Lower leg skin (tissue), 3 donors: ENCODE measurements around the gene GRID2IP.

Experiments
- CTCF ChIP-seq, 3 donors: fragments of 450-650 bp; IDR thresholded peaks; one replicate each; pipeline ENCODE4 v1.5.1; 2016; ENCODE audit warnings: antibody characterized with exemption in 3 of 3, mild to moderate bottlenecking in 3 of 3, moderate library complexity in 2 of 3
- POLR2A ChIP-seq, 2 donors: fragments of 450-650 bp; IDR thresholded peaks; one replicate each; pipeline ENCODE4 v1.6.1; 2016 to 2017; ENCODE audit warnings: antibody characterized with exemption in 2 of 2, mild to moderate bottlenecking in 1 of 2, moderate library complexity in 1 of 2

GRCh38 chr7:6508950-6509349 is 42.3 kb downstream of the GRID2IP start:
- no peak for TF ChIP-seq CTCF (IDR thresholded peaks at IDR 0.05)
- TF ChIP-seq POLR2A (IDR thresholded peaks at IDR 0.05) = no peak
